Stomach smooth muscle (tissue), 2 donors: ENCODE measurements around the gene HTR6.

Experiments
- H3K27ac ChIP-seq: one replicate; pipeline ENCODE4 v1.7.0; 2013; ENCODE audit warnings: mild to moderate bottlenecking, low read length, inconsistent platforms
- H3K27me3 ChIP-seq, 2 donors: one replicate each; pipeline ENCODE4 v1.7.0; 2013; ENCODE audit warnings: low read length in 2 of 2; ENCODE audit not compliant: insufficient read depth in 2 of 2, control insufficient read depth in 1 of 2
- H3K36me3 ChIP-seq, 2 donors: one replicate each; pipeline ENCODE4 v1.7.0; 2013; ENCODE audit warnings: low read length in 2 of 2; ENCODE audit not compliant: control insufficient read depth in 2 of 2, insufficient read depth in 2 of 2
- H3K4me1 ChIP-seq: one replicate; pipeline ENCODE4 v1.7.0; 2013; ENCODE audit warnings: low read length; ENCODE audit not compliant: control insufficient read depth, insufficient read depth
- H3K4me3 ChIP-seq, 2 donors: one replicate each; pipeline ENCODE4 v1.7.0; 2013; ENCODE audit warnings: low read length in 2 of 2
- H3K9ac ChIP-seq, 2 donors: one replicate each; pipeline ENCODE4 v1.7.0; 2013; ENCODE audit warnings: low read length in 2 of 2, mild to moderate bottlenecking in 1 of 2
- H3K9me3 ChIP-seq, 2 donors: one replicate each; pipeline ENCODE4 v1.7.0; 2013; ENCODE audit warnings: low read length in 2 of 2; ENCODE audit not compliant: control insufficient read depth in 2 of 2
- donor health status: healthy.
- donor health status: Pancreatic carcinoma.

Gene HTR6

DNA sequence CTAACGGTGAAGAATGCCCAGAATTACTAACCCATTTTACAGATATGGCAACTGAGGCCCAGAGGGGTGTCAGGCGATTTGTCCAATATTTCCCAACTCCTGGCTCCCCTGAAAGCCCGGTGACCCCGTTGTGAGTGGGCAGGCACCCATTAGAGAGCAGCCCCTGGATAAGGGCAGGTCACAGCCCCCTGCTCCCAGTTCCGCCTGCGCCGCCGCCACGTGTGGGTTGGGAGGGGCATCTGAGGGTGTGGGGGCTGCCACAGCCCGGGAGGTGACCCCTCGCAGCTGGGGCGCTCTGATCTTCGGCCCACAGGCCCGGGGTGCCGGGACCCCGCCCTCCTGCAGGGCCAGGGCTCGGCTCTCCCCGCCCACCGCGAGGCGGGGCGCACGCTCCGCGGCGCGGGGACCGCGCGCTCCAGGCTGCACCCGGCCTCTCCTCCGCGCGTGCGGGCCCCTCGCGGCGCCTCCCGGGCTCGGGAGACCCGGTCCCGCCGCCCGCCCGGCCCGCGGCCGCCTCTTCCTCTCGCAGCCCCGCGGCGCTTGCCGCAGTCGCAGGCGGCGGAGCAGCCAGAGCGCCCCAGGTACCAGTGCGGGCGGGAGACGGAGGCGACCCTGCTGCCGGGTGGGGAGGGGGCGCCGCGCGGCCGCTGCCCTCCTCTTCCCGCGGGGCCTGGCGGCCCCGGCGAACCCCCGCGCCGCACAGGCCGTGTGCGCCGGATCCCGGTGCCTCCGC, at the start of gene HTR6:
Gene HTR6, plus strand, starts transcription at position 423 of the 733 bp plus-strand sequence. CDS start 879 bp downstream, outside the sequence.
- H3K27me3 ChIP-seq = peaks cover 35 to 38% of the 10 kb centered on the region in 2 donors

GRCh38 chr1:19615438-19615837, 49.2 kb upstream of the HTR6 start:
- Histone ChIP-seq H3K9me3 (no peaks in the 10 kb centered on the region), H3K9ac (no peak overlapping the region), H3K4me3 (no peak overlapping the region), H3K36me3 (peaks cover 0 to 4% of the 10 kb centered on the region in 2 donors), H3K27ac (no peak overlapping the region), H3K4me1 (peaks cover 16% of the 10 kb centered on the region), H3K27me3 (no peaks in the 10 kb centered on the region)

More for the DNA sequence above, at the start of gene HTR6:
- H3K4me3 ChIP-seq = peak within 1 kb of the TSS in 1 of 2 donors; percentile 52
- H3K9ac ChIP-seq = no peak within 1 kb of the TSS
- H3K4me1 ChIP-seq = peaks cover 10% of the 10 kb centered on the region
- H3K27ac ChIP-seq = no peak within 1 kb of the TSS
- H3K9me3 ChIP-seq = no peaks in the 10 kb centered on the region
- no peaks in the 10 kb centered on the region for H3K36me3 ChIP-seq

GRCh38 chr1:19616489-19616888, 48.2 kb upstream of the HTR6 start:
- peaks cover 0 to 4% of the 10 kb centered on the region in 2 donors for H3K36me3 ChIP-seq
- no peaks in the 10 kb centered on the region for H3K27me3 ChIP-seq
- H3K27ac ChIP-seq = no peak overlapping the region
- H3K4me1 ChIP-seq = peaks cover 18% of the 10 kb centered on the region
- no peaks in the 10 kb centered on the region for H3K9me3 ChIP-seq
- no peak overlapping the region for H3K4me3 ChIP-seq
- H3K9ac ChIP-seq = no peak overlapping the region

DNA sequence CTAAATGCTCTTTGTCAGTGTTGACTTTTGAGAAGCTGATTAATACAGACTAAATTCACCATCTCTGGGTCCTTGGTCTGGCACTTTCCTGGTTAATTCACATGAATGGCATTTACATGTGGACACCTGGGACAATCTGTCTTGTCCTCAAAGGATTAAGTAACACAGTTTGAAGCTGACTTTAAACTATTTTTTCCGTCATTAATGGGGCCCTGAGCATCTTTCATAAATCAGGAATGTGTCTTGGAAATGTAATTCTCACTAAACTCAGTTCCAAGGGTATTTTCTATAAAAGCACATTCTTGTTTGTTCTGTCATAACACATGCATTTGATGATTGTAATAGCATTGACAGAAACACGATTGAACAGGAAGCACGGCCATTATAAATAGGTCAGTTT, 47.3 kb upstream of the HTR6 start:
- no peak overlapping the region for H3K9ac ChIP-seq
- no peak overlapping the region for H3K4me3 ChIP-seq
- H3K27ac ChIP-seq = no peak overlapping the region
- H3K9me3 ChIP-seq = no peaks in the 10 kb centered on the region
- H3K27me3 ChIP-seq = no peaks in the 10 kb centered on the region
- H3K4me1 ChIP-seq = peaks cover 20% of the 10 kb centered on the region
- peaks cover 0 to 7% of the 10 kb centered on the region in 2 donors for H3K36me3 ChIP-seq

DNA sequence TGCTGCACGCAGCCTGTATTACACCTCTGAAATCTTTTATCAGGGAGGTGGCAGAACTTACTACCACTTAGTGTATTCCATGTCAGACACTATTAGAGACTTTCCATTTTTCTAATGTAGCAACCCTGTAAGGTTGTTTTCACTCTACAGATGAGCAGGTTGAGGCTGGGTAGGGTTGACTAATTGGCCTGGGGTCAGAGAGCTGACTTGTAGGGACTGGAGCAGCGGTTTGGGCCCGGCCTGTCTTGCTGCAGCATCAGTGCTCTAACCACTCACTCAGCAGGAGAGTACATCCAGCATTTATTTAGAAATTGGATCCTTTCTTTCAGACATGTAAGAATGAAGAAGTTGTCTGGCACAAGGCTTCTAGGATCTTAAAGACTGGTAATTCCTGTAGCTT, 46.2 kb upstream of the HTR6 start:
- Histone ChIP-seq H3K9me3 (no peaks in the 10 kb centered on the region), H3K36me3 (peaks cover 0 to 8% of the 10 kb centered on the region in 2 donors), H3K9ac (no peak overlapping the region), H3K4me1 (peaks cover 17% of the 10 kb centered on the region), H3K27ac (no peak overlapping the region), H3K4me3 (no peak overlapping the region), H3K27me3 (no peaks in the 10 kb centered on the region)

GRCh38 chr1:19619697-19620384, 44.8 kb upstream of the HTR6 start:
- Histone ChIP-seq H3K36me3 (peaks cover 3 to 18% of the 10 kb centered on the region in 2 donors), H3K4me3 (no peak overlapping the region), H3K27me3 (no peaks in the 10 kb centered on the region), H3K27ac (no peak overlapping the region), H3K4me1 (peaks cover 17% of the 10 kb centered on the region), H3K9ac (no peak overlapping the region), H3K9me3 (no peaks in the 10 kb centered on the region)

DNA sequence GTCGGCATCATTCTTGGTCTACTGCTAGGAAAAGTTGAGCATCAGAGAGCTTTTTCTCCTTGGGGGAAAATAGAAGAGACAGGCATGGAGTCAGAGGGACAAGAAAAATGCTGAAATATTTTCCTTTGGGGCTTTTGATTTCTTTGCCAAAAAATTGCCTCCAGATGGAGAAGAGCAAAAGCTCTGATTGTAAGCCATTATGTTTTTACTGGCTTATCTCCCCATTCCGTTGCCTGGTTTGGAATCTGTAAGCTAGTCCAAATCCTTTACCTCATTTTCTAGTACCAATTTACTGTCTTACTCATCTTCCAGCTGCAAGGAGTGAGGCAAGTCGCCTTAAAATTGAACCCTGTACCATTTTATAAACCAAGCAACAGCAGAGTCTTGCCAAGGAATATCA, 43.9 kb upstream of the HTR6 start:
- H3K9me3 ChIP-seq = no peaks in the 10 kb centered on the region
- peaks cover 17% of the 10 kb centered on the region for H3K4me1 ChIP-seq
- no peak overlapping the region for H3K27ac ChIP-seq
- H3K36me3 ChIP-seq = peaks cover 3 to 24% of the 10 kb centered on the region in 2 donors
- H3K9ac ChIP-seq = no peak overlapping the region
- no peaks in the 10 kb centered on the region for H3K27me3 ChIP-seq
- no peak overlapping the region for H3K4me3 ChIP-seq

DNA sequence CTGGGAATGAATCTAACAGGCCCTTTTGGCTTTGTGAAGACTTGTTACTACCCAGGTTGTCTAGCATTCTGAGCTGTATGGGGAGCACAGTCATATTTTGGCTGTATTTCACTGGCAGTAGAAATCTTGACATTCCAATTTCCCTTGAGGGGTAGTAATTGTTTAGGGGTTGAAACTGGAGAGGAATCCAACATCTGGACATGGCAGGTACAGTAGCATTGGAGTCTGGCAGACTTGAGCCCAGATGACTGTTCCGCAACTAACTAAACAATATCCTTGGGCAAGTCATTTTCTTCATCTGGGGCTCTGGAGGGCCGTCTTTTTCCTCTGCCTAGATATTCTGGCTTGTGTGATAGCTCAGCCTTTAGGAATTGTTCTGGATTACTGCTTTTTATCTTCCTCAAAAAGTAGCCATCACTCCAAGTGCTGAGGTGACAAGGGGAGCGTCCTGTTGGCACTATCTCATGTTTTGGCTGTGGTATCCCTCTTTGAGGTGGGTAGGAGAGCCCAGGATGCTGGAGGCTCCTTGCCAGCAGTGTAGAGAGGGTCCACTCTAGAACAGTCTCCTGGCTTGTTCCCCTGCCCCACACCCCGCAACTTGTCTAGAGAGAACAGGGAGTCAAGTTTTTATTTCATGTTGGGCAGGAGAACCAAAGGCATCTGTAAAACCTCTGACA, 43.3 kb upstream of the HTR6 start:
- no peak overlapping the region for H3K27ac ChIP-seq
- peaks cover 22% of the 10 kb centered on the region for H3K4me1 ChIP-seq
- no peak overlapping the region for H3K9ac ChIP-seq
- H3K36me3 ChIP-seq = peaks cover 3 to 28% of the 10 kb centered on the region in 2 donors
- H3K27me3 ChIP-seq = no peaks in the 10 kb centered on the region
- no peaks in the 10 kb centered on the region for H3K9me3 ChIP-seq
- no peak overlapping the region for H3K4me3 ChIP-seq

DNA sequence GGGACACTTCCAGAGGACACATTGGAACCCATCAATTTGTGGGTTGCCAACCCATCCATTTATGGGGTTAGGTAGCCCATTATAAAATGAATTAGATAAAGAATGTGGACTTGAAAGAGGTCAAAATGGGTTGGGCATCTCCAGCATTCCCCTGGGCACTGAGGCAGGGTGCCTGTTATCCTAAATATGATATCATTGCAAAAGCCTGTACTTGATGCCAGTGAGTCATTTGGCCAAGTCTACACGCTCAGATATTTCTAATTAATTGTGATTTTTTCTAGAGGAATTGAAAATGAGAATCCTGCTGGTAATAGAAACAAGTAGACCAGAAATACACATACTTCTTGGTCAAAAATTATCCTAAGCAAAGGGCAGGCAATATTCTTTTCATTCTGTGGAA, 42.5 kb upstream of the HTR6 start:
- no peaks in the 10 kb centered on the region for H3K9me3 ChIP-seq
- peaks cover 9 to 34% of the 10 kb centered on the region in 2 donors for H3K36me3 ChIP-seq
- H3K4me3 ChIP-seq = no peak overlapping the region
- H3K4me1 ChIP-seq = peaks cover 25% of the 10 kb centered on the region
- H3K27me3 ChIP-seq = no peaks in the 10 kb centered on the region
- H3K9ac ChIP-seq = no peak overlapping the region
- H3K27ac ChIP-seq = no peak overlapping the region

GRCh38 chr1:19623523-19623922, 41.2 kb upstream of the HTR6 start:
- no peak overlapping the region for H3K27ac ChIP-seq
- H3K36me3 ChIP-seq = peaks cover 14 to 38% of the 10 kb centered on the region in 2 donors
- peaks cover 22% of the 10 kb centered on the region for H3K4me1 ChIP-seq
- no peak overlapping the region for H3K4me3 ChIP-seq
- H3K9ac ChIP-seq = no peak overlapping the region
- no peaks in the 10 kb centered on the region for H3K27me3 ChIP-seq
- no peaks in the 10 kb centered on the region for H3K9me3 ChIP-seq
